GM12872 (cell line): ENCODE results near the gene SRD5A1.

ENCODE experiments used
- TF ChIP-seq, protein P1 (sequence below): IDR thresholded peaks from 3 replicates; pipeline ENCODE4 v1.5.1; 2011; ENCODE audit warnings: low read depth, mild to moderate bottlenecking, low read length, moderate library complexity; ENCODE audit not compliant: insufficient read depth

Gene SRD5A1

DNA sequence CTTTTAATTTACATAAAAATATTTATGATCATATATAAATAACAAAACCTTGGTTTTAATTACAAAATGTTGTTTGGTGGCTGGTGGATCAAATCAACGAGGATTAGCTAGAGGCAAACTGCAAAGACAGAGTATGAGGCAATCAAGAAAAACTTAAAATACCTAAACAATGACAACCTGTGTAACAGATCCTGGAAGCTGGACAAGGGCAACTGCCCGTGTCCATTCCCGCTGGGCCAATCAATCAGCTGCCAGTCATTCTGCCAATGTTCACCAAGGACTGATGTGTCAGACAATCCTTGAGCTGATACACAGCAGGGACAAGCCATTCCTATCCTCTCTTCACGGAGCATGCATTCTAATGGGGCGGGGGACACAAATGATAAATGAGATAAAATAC lies 76.8 kb downstream of the SRD5A1 start:
- TF ChIP-seq, protein P1, sequence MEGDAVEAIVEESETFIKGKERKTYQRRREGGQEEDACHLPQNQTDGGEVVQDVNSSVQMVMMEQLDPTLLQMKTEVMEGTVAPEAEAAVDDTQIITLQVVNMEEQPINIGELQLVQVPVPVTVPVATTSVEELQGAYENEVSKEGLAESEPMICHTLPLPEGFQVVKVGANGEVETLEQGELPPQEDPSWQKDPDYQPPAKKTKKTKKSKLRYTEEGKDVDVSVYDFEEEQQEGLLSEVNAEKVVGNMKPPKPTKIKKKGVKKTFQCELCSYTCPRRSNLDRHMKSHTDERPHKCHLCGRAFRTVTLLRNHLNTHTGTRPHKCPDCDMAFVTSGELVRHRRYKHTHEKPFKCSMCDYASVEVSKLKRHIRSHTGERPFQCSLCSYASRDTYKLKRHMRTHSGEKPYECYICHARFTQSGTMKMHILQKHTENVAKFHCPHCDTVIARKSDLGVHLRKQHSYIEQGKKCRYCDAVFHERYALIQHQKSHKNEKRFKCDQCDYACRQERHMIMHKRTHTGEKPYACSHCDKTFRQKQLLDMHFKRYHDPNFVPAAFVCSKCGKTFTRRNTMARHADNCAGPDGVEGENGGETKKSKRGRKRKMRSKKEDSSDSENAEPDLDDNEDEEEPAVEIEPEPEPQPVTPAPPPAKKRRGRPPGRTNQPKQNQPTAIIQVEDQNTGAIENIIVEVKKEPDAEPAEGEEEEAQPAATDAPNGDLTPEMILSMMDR, result no peak

DNA sequence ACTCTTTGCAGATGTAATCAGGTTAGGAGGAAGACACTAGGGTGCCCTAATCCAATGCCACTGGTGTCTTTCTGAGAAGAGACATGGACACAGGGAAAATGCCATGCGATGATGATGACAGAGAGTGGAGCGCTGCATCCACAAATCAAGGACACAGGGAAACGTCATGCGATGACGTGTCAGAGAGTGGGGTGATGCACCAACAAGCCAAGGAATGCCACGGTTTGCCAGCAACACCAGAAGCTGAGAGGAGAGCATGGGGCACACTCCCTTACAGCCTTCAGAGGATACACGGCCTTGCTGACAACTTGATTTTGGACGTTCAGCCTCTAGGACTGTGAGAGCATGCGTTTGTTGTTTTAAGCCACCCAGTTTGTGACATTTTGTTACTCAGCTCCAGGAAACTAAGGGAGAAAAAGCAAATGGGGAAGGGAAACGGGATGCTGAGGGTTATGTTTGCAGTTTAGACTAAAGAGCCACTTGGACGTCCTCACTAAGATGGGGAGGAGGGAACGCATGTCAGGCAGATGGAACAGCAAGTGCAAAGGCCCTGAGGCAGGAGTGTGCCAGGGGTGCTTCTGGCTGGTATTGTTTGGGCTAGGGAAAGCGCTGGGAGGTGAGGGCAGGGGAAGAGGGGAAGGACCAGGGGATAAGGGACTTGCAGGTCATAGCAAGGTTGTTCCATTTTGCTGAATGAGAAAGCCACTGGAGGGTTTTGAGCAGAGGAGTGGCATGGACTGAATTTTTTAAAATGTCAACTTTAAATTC lies 77.5 kb downstream of the SRD5A1 start:
- TF ChIP-seq, protein P1, result no peak

DNA sequence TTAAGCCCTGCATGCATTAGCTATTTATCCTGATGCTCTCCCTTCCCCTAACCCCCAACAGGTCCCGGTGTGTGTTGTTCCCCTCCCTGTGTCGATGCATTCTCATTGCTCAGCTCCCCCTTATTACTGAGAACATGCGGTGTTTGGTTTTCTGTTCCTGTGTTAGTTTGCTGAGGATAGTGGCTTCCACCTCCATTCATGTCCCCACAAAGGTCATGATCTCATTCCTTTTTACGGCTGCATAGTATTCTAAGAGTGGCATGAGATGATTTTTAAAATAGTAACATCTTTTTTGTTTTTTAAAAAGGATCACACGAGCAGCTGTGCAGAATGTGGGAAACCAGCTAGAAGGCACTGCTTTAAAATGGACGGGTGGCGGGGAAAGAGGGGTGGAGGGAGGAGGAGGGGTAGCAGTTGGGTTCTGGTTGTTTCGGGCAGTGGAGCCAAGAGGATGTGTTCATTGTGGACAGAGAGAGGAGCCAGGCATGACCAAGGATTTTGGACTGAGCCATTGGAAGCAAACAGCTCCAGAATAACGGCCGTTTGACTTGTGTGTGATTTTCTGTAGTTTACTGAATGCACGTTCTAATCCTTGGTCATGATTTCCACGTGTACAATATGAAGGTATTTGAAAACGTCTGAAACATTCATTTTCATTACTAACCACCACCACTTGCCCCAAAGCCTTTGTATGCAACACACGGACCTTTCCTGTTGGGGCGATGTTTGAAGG lies 78.3 kb downstream of the SRD5A1 start:
- TF ChIP-seq, protein P1, result peak; percentile 29; the same call in 1 of the 3 replicates

DNA sequence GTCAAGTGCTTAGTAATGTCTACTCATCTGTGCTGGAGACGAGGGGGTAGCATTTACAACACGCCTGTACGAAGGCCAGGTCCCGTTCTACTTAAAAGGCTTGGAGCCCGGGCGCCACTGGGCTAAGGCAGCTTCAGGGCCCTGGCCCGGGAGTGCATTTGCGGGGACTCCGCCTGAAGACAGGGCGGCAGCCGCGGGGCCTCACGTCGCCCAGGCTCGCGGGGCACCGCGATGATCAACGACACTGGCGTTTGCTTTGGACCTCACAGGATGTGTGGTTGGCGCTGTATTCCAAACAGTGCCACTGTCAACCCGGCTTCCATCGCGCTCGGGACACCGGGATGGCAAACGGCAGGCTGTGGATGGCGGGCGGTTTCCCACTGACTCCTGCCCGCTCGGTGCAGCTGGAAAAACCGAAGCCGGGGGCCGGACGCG lies 78.9 kb downstream of the SRD5A1 start:
- TF ChIP-seq, protein P1, result peak; percentile 1; the same call in 2 of the 3 replicates

DNA sequence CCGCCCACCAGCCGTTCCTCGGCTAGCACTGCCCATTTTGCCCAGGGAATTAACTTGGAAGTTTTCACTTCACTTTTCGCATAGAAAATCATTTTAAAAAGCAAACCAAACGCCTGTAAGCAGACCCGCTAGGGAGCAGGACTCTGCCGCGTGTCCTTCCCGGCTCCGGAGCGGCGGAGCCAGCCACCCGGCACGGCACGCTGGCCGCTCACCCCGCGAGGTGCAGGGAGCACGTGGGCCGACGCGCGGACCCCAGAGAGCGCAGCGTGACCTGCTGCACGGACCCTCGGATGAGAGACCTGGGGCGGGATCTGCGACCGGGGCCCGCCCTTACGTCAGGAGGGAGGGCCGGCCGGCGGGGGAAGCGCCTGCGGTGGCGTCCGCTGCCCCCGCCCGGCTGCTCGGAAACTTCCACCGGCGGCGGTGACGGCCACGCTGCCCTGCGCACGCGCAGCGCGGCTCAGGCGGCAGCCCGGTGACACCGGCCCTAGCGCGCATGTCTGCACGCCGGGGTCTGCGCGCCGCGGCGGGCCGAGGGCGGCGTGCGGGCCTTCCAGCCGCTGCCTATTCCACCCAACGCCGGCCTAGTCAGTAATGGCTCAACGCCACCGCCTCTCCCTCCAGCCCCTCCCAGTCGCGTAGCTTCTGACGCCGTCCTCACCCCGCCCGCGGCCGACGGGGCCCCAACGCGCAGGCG lies 79.5 kb downstream of the SRD5A1 start:
- TF ChIP-seq, protein P1, result no peak

DNA sequence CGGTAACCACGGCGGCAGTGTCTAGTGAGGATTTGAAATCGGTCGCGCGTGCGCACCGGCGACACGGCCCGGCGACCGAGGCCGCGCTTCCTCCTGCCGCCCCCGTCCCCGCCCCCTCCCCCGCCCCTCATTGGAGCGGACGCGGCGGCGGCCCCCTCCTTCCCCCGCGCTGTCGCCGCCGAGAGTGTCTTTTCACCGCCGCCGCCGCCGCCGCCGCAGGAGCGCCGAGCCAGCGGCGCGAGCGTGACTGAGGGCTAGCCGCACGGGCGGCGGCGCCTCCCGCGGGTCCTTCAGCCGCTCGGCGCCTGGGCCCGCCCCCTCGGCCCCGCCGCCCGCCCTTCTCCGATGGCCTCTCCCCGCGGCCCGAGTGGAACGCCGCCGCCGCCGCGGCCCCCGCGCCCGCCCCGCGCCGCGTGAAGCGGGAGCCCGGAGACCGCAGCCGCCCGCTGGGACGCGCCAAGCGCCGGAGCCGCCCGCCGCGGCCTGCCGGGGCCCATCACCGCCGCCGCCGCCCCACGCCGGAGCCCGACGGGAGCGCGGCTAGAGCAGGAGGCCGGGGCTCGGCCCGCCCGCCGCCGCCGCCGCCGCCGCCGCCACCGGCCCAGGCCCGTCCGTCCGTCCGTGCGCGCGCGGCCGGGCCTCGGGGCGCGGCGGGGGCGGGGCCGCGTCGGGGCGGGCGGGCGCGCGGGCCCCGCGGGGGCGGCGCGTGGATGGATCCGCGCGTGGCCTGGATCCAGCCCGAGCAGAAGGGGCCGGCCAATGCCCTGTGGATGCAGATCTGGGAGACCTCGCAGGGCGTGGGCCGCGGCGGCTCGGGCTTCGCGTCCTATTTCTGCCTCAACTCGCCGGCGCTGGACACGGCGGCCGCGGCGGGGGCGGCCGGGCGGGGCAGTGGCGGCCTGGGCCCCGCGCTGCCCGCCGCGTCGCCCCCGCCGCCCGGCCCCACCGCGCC lies 80.3 kb downstream of the SRD5A1 start, which contains the start of gene TENT4A:
TENT4A (plus strand) TSS at position 159 of the 952 bp plus-strand sequence; CDS start at position 711, 552 bp downstream.
- TF ChIP-seq, protein P1, result no peak
